Measurements from ENCODE around the gene PHLDA1.

GRCh38 chr12:76020281-76020680 lies 11.3 kb downstream of the PHLDA1 start:
- TF ChIP-seq CTCF (IDR thresholded peaks at IDR 0.05; ENCODE audit: low read length) (no peak), EZH2 (IDR thresholded peaks at IDR 0.05; ENCODE audit: borderline replicate concordance, low read length) (no peak)

All from OCI-LY1 (cell line).